HEK293T (cell line): ENCODE data around the gene SYT2.

Experiments
- ARNT ChIP-seq: fragments of 450-650 bp; IDR thresholded peaks from 2 replicates; pipeline ENCODE4 v1.6.1; 2017; ENCODE audit warnings: mild to moderate bottlenecking
- ELF4 ChIP-seq: fragments of 450-650 bp; IDR thresholded peaks from 2 replicates; pipeline ENCODE4 v1.6.1; 2017; ENCODE audit warnings: antibody characterized with exemption
- FOXM1 ChIP-seq: fragments of 450-650 bp; IDR thresholded peaks from 2 replicates; pipeline ENCODE4 v1.6.1; 2017; ENCODE audit warnings: mild to moderate bottlenecking, borderline replicate concordance
- SP1 ChIP-seq: fragments of 450-650 bp; IDR thresholded peaks from 2 replicates; pipeline ENCODE4 v1.6.1; 2017
- SUZ12 ChIP-seq: fragments of 450-650 bp; IDR thresholded peaks from 2 replicates; pipeline ENCODE4 v1.6.1; 2016; ENCODE audit warnings: mild to moderate bottlenecking
- ZNF384 ChIP-seq: fragments of 450-650 bp; IDR thresholded peaks from 2 replicates; pipeline ENCODE4 v1.6.1; 2016

- no peak for TF ChIP-seq ARNT
- no peak for TF ChIP-seq ELF4
- TF ChIP-seq SUZ12, result no peak
- no peak for TF ChIP-seq FOXM1
- no peak for TF ChIP-seq ZNF384
- TF ChIP-seq SP1, result no peak
Observed at GRCh38 chr1:202622388-202622787, 87.9 kb downstream of the SYT2 start.
